ENCODE data around the gene C10orf53. TPM values are rescaled to one million over a fixed set of nuclear protein-coding genes. Genes with fewer than 3 reads are reported as not detected.

Gene C10orf53
- total and polyA plus RNA-seq, 2 donors (not counting 1 experiment from before 2014, with no cell fraction given) = not detected

GRCh38 chr10:49649294-49649693 is 30.2 kb upstream of the C10orf53 start:
- Histone ChIP-seq H3K4me2 (ENCODE audit: extremely low read depth, insufficient read depth, low read length) (no peak overlapping the region), H2AFZ (ENCODE audit: low read length) (no peak overlapping the region)

GRCh38 chr10:49649936-49650723 is 29.3 kb upstream of the C10orf53 start:
- Histone ChIP-seq H3K9ac (ENCODE audit: insufficient read depth, low read length) (no peak overlapping the region), H3K79me2 (ENCODE audit: control insufficient read depth, insufficient read depth, low read length) (no peaks in the 10 kb centered on the region), H3K27me3 (ENCODE audit: control insufficient read depth, insufficient read depth, low read length) (no peaks in the 10 kb centered on the region), H3K4me2 (ENCODE audit: extremely low read depth, insufficient read depth, low read length) (no peak overlapping the region), H2AFZ (ENCODE audit: low read length) (no peak overlapping the region), H3K4me1 (ENCODE audit: control insufficient read depth, extremely low read depth, insufficient read depth, low read length) (no peaks in the 10 kb centered on the region), H3K27ac (ENCODE audit: insufficient read depth, low read length) (no peak overlapping the region), H3K36me3 (ENCODE audit: control insufficient read depth, insufficient read depth, low read length) (no peaks in the 10 kb centered on the region), H3K4me3 (replicated peaks in 1 of 4; ENCODE audit: control extremely low read depth in 1 of 4, insufficient read depth in 1 of 4, low read depth in 3 of 4, low read length in 4 of 4) (no peak overlapping the region), H3K9me3 (ENCODE audit: control insufficient read depth, insufficient read depth, low read depth, low read length) (no peaks in the 10 kb centered on the region), H4K20me1 (ENCODE audit: control insufficient read depth, extremely low read depth, insufficient read depth, low read length) (no peaks in the 10 kb centered on the region)
- no peak for TF ChIP-seq EZH2 (IDR thresholded peaks at IDR 0.05; ENCODE audit: low read length, missing control alignments)
- TF ChIP-seq CTCF (conservative IDR thresholded peaks at IDR 0.05 in 1 of 2, IDR thresholded peaks at IDR 0.05 in 1 of 2; ENCODE audit: low read depth in 1 of 2, low read length in 2 of 2) = no peak
- no peak for DNase-seq (ENCODE audit: low read depth in 2 of 2)

More at GRCh38 chr10:49649294-49649693, 30.2 kb upstream of the C10orf53 start:
- DNase-seq (ENCODE audit: low read depth in 2 of 2) = no peak
- H3K27me3 ChIP-seq (ENCODE audit: control insufficient read depth, insufficient read depth, low read length) = no peaks in the 10 kb centered on the region
- no peaks in the 10 kb centered on the region for H3K4me1 ChIP-seq (ENCODE audit: control insufficient read depth, extremely low read depth, insufficient read depth, low read length)
- no peak overlapping the region for H3K9ac ChIP-seq (ENCODE audit: insufficient read depth, low read length)
- H3K79me2 ChIP-seq (ENCODE audit: control insufficient read depth, insufficient read depth, low read length) = no peaks in the 10 kb centered on the region
- H4K20me1 ChIP-seq (ENCODE audit: control insufficient read depth, extremely low read depth, insufficient read depth, low read length) = no peaks in the 10 kb centered on the region
- H3K36me3 ChIP-seq (ENCODE audit: control insufficient read depth, insufficient read depth, low read length) = no peaks in the 10 kb centered on the region
- H3K4me3 ChIP-seq (replicated peaks in 1 of 4; ENCODE audit: control extremely low read depth in 1 of 4, insufficient read depth in 1 of 4, low read depth in 3 of 4, low read length in 4 of 4) = no peak overlapping the region
- H3K27ac ChIP-seq (ENCODE audit: insufficient read depth, low read length) = no peak overlapping the region
- H3K9me3 ChIP-seq (ENCODE audit: control insufficient read depth, insufficient read depth, low read depth, low read length) = no peaks in the 10 kb centered on the region
- no peak for TF ChIP-seq CTCF (conservative IDR thresholded peaks at IDR 0.05 in 1 of 2, IDR thresholded peaks at IDR 0.05 in 1 of 2; ENCODE audit: low read depth in 1 of 2, low read length in 2 of 2)
- no peak for TF ChIP-seq EZH2 (IDR thresholded peaks at IDR 0.05; ENCODE audit: low read length, missing control alignments)

GRCh38 chr10:49650724-49651034 is 28.8 kb upstream of the C10orf53 start:
- Histone ChIP-seq H3K4me1 (ENCODE audit: control insufficient read depth, extremely low read depth, insufficient read depth, low read length) (no peaks in the 10 kb centered on the region), H3K79me2 (ENCODE audit: control insufficient read depth, insufficient read depth, low read length) (no peaks in the 10 kb centered on the region), H3K27me3 (ENCODE audit: control insufficient read depth, insufficient read depth, low read length) (no peaks in the 10 kb centered on the region), H4K20me1 (ENCODE audit: control insufficient read depth, extremely low read depth, insufficient read depth, low read length) (no peaks in the 10 kb centered on the region), H3K4me2 (ENCODE audit: extremely low read depth, insufficient read depth, low read length) (no peak overlapping the region), H3K27ac (ENCODE audit: insufficient read depth, low read length) (no peak overlapping the region), H3K4me3 (replicated peaks in 1 of 4; ENCODE audit: control extremely low read depth in 1 of 4, insufficient read depth in 1 of 4, low read depth in 3 of 4, low read length in 4 of 4) (no peak overlapping the region), H3K9me3 (ENCODE audit: control insufficient read depth, insufficient read depth, low read depth, low read length) (no peaks in the 10 kb centered on the region), H3K36me3 (ENCODE audit: control insufficient read depth, insufficient read depth, low read length) (no peaks in the 10 kb centered on the region), H3K9ac (ENCODE audit: insufficient read depth, low read length) (no peak overlapping the region), H2AFZ (ENCODE audit: low read length) (no peak overlapping the region)
- no peak for DNase-seq (ENCODE audit: low read depth in 2 of 2)
- TF ChIP-seq CTCF (conservative IDR thresholded peaks at IDR 0.05 in 1 of 2, IDR thresholded peaks at IDR 0.05 in 1 of 2; ENCODE audit: low read depth in 1 of 2, low read length in 2 of 2) = no peak
- TF ChIP-seq EZH2 (IDR thresholded peaks at IDR 0.05; ENCODE audit: low read length, missing control alignments) = no peak
